ENCODE data around the gene ANKRD27. TPM values are rescaled to one million over a fixed set of nuclear protein-coding genes. Genes with fewer than 3 reads are reported as not detected.

The ANKRD27 gene
- total RNA-seq, 1 donor from 2014 or later: 20.8 TPM

DNA sequence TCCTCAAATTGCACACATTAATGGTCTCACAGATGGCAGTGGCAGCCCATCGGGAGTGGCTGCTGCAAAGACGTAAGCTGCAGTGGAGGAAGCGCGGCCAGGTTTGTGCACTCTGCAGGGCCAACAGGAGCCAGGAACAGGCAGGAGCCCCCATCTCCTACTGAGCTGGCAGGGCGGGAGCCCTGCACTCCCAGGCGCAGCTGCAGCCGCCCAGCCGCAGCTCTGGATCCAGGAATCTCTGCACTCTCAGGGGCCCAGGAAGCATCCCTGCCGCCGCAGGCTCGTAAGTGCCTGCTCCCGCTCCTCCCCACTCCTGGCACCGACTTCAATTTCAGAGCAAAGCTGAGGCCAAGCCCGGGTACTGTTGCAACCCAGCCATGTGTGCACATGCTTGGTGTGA is 37.5 kb downstream of the ANKRD27 start:
- no peak overlapping the region for H3K4me3 ChIP-seq (ENCODE audit: insufficient read depth, low read depth, low read length)
- no peak overlapping the region for H3K9ac ChIP-seq (ENCODE audit: low read length)
- H3K27me3 ChIP-seq (ENCODE audit: insufficient read depth, low read length): no peaks in the 10 kb centered on the region
- Mint-ChIP-seq H3K27me3 (ENCODE audit: low read depth, unreplicated experiment) (no peaks in the 10 kb centered on the region), H3K4me1 (ENCODE audit: low read depth, unreplicated experiment) (no peaks in the 10 kb centered on the region), H3K9me3 (ENCODE audit: unreplicated experiment) (no peaks in the 10 kb centered on the region), H3K4me3 (ENCODE audit: unreplicated experiment) (no peak overlapping the region), H3K36me3 (ENCODE audit: low read depth, unreplicated experiment) (peaks cover 21% of the 10 kb centered on the region), H3K27ac (ENCODE audit: unreplicated experiment) (no peak overlapping the region)
- H4K20me1 ChIP-seq (ENCODE audit: insufficient read depth, low read length): no peaks in the 10 kb centered on the region
- H3K4me2 ChIP-seq (ENCODE audit: low read length): no peak overlapping the region
- H3K79me2 ChIP-seq (ENCODE audit: insufficient read depth, low read length): no peaks in the 10 kb centered on the region
- TF ChIP-seq, protein P1, sequence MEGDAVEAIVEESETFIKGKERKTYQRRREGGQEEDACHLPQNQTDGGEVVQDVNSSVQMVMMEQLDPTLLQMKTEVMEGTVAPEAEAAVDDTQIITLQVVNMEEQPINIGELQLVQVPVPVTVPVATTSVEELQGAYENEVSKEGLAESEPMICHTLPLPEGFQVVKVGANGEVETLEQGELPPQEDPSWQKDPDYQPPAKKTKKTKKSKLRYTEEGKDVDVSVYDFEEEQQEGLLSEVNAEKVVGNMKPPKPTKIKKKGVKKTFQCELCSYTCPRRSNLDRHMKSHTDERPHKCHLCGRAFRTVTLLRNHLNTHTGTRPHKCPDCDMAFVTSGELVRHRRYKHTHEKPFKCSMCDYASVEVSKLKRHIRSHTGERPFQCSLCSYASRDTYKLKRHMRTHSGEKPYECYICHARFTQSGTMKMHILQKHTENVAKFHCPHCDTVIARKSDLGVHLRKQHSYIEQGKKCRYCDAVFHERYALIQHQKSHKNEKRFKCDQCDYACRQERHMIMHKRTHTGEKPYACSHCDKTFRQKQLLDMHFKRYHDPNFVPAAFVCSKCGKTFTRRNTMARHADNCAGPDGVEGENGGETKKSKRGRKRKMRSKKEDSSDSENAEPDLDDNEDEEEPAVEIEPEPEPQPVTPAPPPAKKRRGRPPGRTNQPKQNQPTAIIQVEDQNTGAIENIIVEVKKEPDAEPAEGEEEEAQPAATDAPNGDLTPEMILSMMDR (IDR thresholded peaks at IDR 0.05; ENCODE audit: insufficient read depth, low read depth, low read length): no peak
- no peak for TF ChIP-seq EZH2 (IDR thresholded peaks at IDR 0.05; ENCODE audit: insufficient read depth, low read length)
- H2AFZ ChIP-seq (ENCODE audit: low read depth, low read length): no peak overlapping the region
- H3K36me3 ChIP-seq (ENCODE audit: insufficient read depth, low read length): peaks cover 23% of the 10 kb centered on the region
- no peak overlapping the region for H3K27ac ChIP-seq (ENCODE audit: low read depth, low read length)
- H3K9me3 ChIP-seq (ENCODE audit: insufficient read depth, low read depth, low read length): no peaks in the 10 kb centered on the region
- FAIRE-seq (no peak), DNase-seq (ENCODE audit: low read depth) (no peak)
- H3K4me1 ChIP-seq (ENCODE audit: insufficient read depth, low read length): no peaks in the 10 kb centered on the region

DNA sequence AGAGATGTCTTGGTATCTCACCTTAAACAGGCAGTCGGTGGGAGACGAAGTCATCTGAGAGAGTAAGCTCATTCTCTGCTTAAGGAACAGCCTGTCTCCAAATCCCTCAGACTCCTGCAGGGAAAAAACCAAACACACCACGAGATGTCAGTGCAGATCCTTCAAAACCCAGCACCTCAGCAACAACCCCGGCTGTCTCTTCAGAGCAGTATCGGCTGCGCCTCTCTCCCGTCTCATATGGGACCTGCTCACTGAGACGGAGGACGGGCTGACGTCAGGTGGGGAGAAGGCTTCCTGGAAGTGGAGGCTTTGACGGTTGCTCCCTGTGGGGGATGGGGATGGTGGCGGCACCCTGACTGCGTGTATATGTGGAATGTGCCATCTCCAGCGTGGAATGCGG is 43.6 kb downstream of the ANKRD27 start:
- DNase-seq (ENCODE audit: low read depth): no peak
- Histone ChIP-seq H3K4me3 (ENCODE audit: insufficient read depth, low read depth, low read length) (no peak overlapping the region), H3K79me2 (ENCODE audit: insufficient read depth, low read length) (no peaks in the 10 kb centered on the region), H3K27ac (ENCODE audit: low read depth, low read length) (no peak overlapping the region), H3K9me3 (ENCODE audit: insufficient read depth, low read depth, low read length) (no peaks in the 10 kb centered on the region), H3K4me1 (ENCODE audit: insufficient read depth, low read length) (no peaks in the 10 kb centered on the region), H3K27me3 (ENCODE audit: insufficient read depth, low read length) (no peaks in the 10 kb centered on the region), H3K4me2 (ENCODE audit: low read length) (no peak overlapping the region), H3K9ac (ENCODE audit: low read length) (no peak overlapping the region), H3K36me3 (ENCODE audit: insufficient read depth, low read length) (peaks cover 5% of the 10 kb centered on the region), H4K20me1 (ENCODE audit: insufficient read depth, low read length) (no peaks in the 10 kb centered on the region), H2AFZ (ENCODE audit: low read depth, low read length) (no peak overlapping the region)
- Mint-ChIP-seq H3K9me3 (ENCODE audit: unreplicated experiment) (no peaks in the 10 kb centered on the region), H3K4me1 (ENCODE audit: low read depth, unreplicated experiment) (no peaks in the 10 kb centered on the region), H3K27ac (ENCODE audit: unreplicated experiment) (no peak overlapping the region), H3K27me3 (ENCODE audit: low read depth, unreplicated experiment) (no peaks in the 10 kb centered on the region), H3K4me3 (ENCODE audit: unreplicated experiment) (no peak overlapping the region), H3K36me3 (ENCODE audit: low read depth, unreplicated experiment) (peaks cover 15% of the 10 kb centered on the region)
- FAIRE-seq: no peak
- TF ChIP-seq, protein P1 (IDR thresholded peaks at IDR 0.05; ENCODE audit: insufficient read depth, low read depth, low read length): no peak
- no peak for TF ChIP-seq EZH2 (IDR thresholded peaks at IDR 0.05; ENCODE audit: insufficient read depth, low read length)

DNA sequence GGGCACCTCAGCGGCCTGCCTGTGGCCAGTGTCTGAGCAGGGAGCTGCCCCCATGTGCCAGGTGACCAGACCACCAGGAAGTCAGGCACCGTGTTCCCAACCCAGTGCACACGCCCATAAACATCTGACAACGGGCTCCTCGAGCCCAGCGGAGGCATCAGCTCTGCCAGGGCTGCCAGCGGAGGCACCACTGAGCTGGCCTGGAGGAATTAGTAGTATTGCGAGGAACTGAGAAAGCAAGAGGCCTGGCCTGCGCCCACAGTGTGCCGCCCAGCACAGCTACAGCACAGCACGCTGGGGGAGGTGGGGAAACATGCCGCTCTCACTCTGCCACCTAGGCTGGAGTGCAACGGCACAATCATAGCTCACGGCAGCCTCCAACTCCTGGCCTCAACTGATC is 44.6 kb downstream of the ANKRD27 start:
- H3K4me3 ChIP-seq (ENCODE audit: insufficient read depth, low read depth, low read length): no peak overlapping the region
- no peak overlapping the region for H3K9ac ChIP-seq (ENCODE audit: low read length)
- H3K9me3 Mint-ChIP-seq (ENCODE audit: unreplicated experiment): no peaks in the 10 kb centered on the region
- no peaks in the 10 kb centered on the region for H3K4me1 Mint-ChIP-seq (ENCODE audit: low read depth, unreplicated experiment)
- H3K9me3 ChIP-seq (ENCODE audit: insufficient read depth, low read depth, low read length): no peaks in the 10 kb centered on the region
- H3K27ac Mint-ChIP-seq (ENCODE audit: unreplicated experiment): no peak overlapping the region
- H3K4me3 Mint-ChIP-seq (ENCODE audit: unreplicated experiment): no peak overlapping the region
- peaks cover 14% of the 10 kb centered on the region for H3K36me3 Mint-ChIP-seq (ENCODE audit: low read depth, unreplicated experiment)
- no peaks in the 10 kb centered on the region for H3K27me3 Mint-ChIP-seq (ENCODE audit: low read depth, unreplicated experiment)
- H3K4me2 ChIP-seq (ENCODE audit: low read length): no peak overlapping the region
- peaks cover 5% of the 10 kb centered on the region for H3K36me3 ChIP-seq (ENCODE audit: insufficient read depth, low read length)
- no peak for FAIRE-seq
- no peak for TF ChIP-seq EZH2 (IDR thresholded peaks at IDR 0.05; ENCODE audit: insufficient read depth, low read length)
- TF ChIP-seq, protein P1 (IDR thresholded peaks at IDR 0.05; ENCODE audit: insufficient read depth, low read depth, low read length): no peak
- no peaks in the 10 kb centered on the region for H3K4me1 ChIP-seq (ENCODE audit: insufficient read depth, low read length)
- no peaks in the 10 kb centered on the region for H4K20me1 ChIP-seq (ENCODE audit: insufficient read depth, low read length)
- no peak overlapping the region for H3K27ac ChIP-seq (ENCODE audit: low read depth, low read length)
- no peak for DNase-seq (ENCODE audit: low read depth)
- no peaks in the 10 kb centered on the region for H3K27me3 ChIP-seq (ENCODE audit: insufficient read depth, low read length)
- H3K79me2 ChIP-seq (ENCODE audit: insufficient read depth, low read length): no peaks in the 10 kb centered on the region
- H2AFZ ChIP-seq (ENCODE audit: low read depth, low read length): no peak overlapping the region

All from astrocyte (in vitro differentiated cells and primary cell).